Endodermal cell (in vitro differentiated cells): ENCODE data around the gene CCDC8. TPM values are rescaled to one million over a fixed set of nuclear protein-coding genes. Genes with fewer than 3 reads are reported as not detected.

Source experiments
- DNase-seq: peaks from one replicate; pipeline ENCODE4 v3.0.0-alpha.2; 2017
- H3K27ac ChIP-seq: 2 replicates; pipeline ENCODE4 v1.5.1; 2013; ENCODE audit warnings: mild to moderate bottlenecking, low read depth, low read length, moderate library complexity
- H3K27me3 ChIP-seq: 2 replicates; pipeline ENCODE4 v1.6.1; 2013; ENCODE audit warnings: mild to moderate bottlenecking, low read length, moderate library complexity; ENCODE audit not compliant: insufficient read depth, control insufficient read depth, poor library complexity, severe bottlenecking
- H3K36me3 ChIP-seq: 2 replicates; pipeline ENCODE4 v1.7.0; 2013; ENCODE audit warnings: mild to moderate bottlenecking, low read length, moderate library complexity; ENCODE audit not compliant: control insufficient read depth, insufficient read depth
- H3K4me1 ChIP-seq: one replicate; pipeline ENCODE4 v1.7.0; 2013; ENCODE audit warnings: low read length; ENCODE audit not compliant: control insufficient read depth, insufficient read depth
- H3K4me3 ChIP-seq: 2 replicates; pipeline ENCODE4 v1.5.1; 2013; ENCODE audit warnings: mild to moderate bottlenecking, low read length, moderate library complexity
- H3K9ac ChIP-seq: 2 replicates; pipeline ENCODE4 v1.6.1; 2013; ENCODE audit warnings: mild to moderate bottlenecking, low read length, moderate library complexity; ENCODE audit not compliant: poor library complexity, severe bottlenecking; ENCODE audit errors: extremely low read depth
- H3K9me3 ChIP-seq: 2 replicates; pipeline ENCODE4 v1.6.1; 2013; ENCODE audit warnings: mild to moderate bottlenecking, low read length, moderate library complexity; ENCODE audit not compliant: control insufficient read depth
- H3K27ac Mint-ChIP-seq: 2 replicates; pipeline ENCODE4 v1.8.0; 2020; ENCODE audit warnings: mixed read lengths
- H3K27me3 Mint-ChIP-seq: 2 replicates; pipeline ENCODE4 v1.8.0; 2021; ENCODE audit warnings: mild to moderate bottlenecking, mixed read lengths; ENCODE audit not compliant: insufficient read depth
- H3K36me3 Mint-ChIP-seq: 2 replicates; pipeline ENCODE4 v1.8.0; 2020; ENCODE audit warnings: low read depth, mixed read lengths
- H3K4me1 Mint-ChIP-seq: 2 replicates; pipeline ENCODE4 v1.8.0; 2020; ENCODE audit warnings: mixed read lengths
- H3K4me3 Mint-ChIP-seq: 2 replicates; pipeline ENCODE4 v1.8.0; 2020; ENCODE audit warnings: mild to moderate bottlenecking, moderate library complexity, mixed read lengths
- H3K9me3 Mint-ChIP-seq: 2 replicates; pipeline ENCODE4 v1.8.0; 2020; ENCODE audit warnings: mild to moderate bottlenecking, mixed read lengths
- CTCF ChIP-seq: fragments of 200-600 bp; sonication (generic); conservative IDR thresholded peaks from 2 replicates; pipeline ENCODE4 v1.5.0; 2021; ENCODE audit warnings: antibody characterized with exemption, mild to moderate bottlenecking
- WGBS, 2 experiments: methylation state at CpG; one replicate each; pipeline versions ENCODE4 v1.1.5 to v1.1.7; 2013; ENCODE audit warnings: missing lambda C conversion rate in 2 of 2, mixed read lengths in 1 of 2; ENCODE audit not compliant: insufficient coverage in 1 of 2, insufficient read length in 1 of 2; 5-methylcytosine and 5-hydroxymethylcytosine counted together
- total RNA-seq, 2 donors: library from RNA; stranded (reverse); fragmentation: NEBNext Ultra II Directional in 1 of 2; extraction: Animal tissue kit (Norgen Biotek cat#: 25700) in 1 of 2; gene quantifications; 2 replicates in 1 of 2; 3 replicates in 1 of 2; pipeline ENCODE4 v1.2.1, GENCODE V29; 2021

The CCDC8 gene
- total RNA-seq, 2 donors from 2014 or later: 27.5 to 30.5 TPM

GRCh38 chr19:46427518-46428045 is 14.2 kb upstream of the CCDC8 start:
- DNase-seq: no peak
- TF ChIP-seq CTCF: no peak
- Mint-ChIP-seq H3K36me3 (no peaks in the 10 kb centered on the region), H3K27ac (no peak overlapping the region), H3K9me3 (no peaks in the 10 kb centered on the region), H3K27me3 (peaks cover 48% of the 10 kb centered on the region), H3K4me3 (peak overlapping the region; percentile 46), H3K4me1 (peaks cover 10% of the 10 kb centered on the region)
- no peak overlapping the region for H3K27ac ChIP-seq
- H3K36me3 ChIP-seq: no peaks in the 10 kb centered on the region
- H3K4me1 ChIP-seq: no peaks in the 10 kb centered on the region
- H3K9me3 ChIP-seq: no peaks in the 10 kb centered on the region
- peaks cover 18% of the 10 kb centered on the region for H3K27me3 ChIP-seq
- no peak overlapping the region for H3K4me3 ChIP-seq
- WGBS, 2 experiments: 86 to 91% methylated on average over 11 to 17 of the region's 17 CpGs
- H3K9ac ChIP-seq: no peak overlapping the region

- no peaks in the 10 kb centered on the region for H3K36me3 ChIP-seq
- Mint-ChIP-seq H3K36me3 (no peaks in the 10 kb centered on the region), H3K9me3 (no peaks in the 10 kb centered on the region), H3K4me1 (peaks cover 10% of the 10 kb centered on the region), H3K27ac (peak overlapping the region; percentile 45), H3K27me3 (peaks cover 45% of the 10 kb centered on the region), H3K4me3 (peak overlapping the region; percentile 68)
- H3K27me3 ChIP-seq: peaks cover 18% of the 10 kb centered on the region
- H3K9ac ChIP-seq: peak overlapping the region; percentile 12
- peak; percentile 95 for DNase-seq
- H3K4me1 ChIP-seq: no peaks in the 10 kb centered on the region
- no peaks in the 10 kb centered on the region for H3K9me3 ChIP-seq
- 9 to 12% methylated on average over 28 to 32 of the region's 32 CpGs for WGBS, 2 experiments
- TF ChIP-seq CTCF: no peak
- H3K27ac ChIP-seq: no peak overlapping the region
- peak overlapping the region; percentile 85 for H3K4me3 ChIP-seq
Observed at GRCh38 chr19:46426506-46427162, 13.3 kb upstream of the CCDC8 start.

GRCh38 chr19:46426035-46426505 is 12.7 kb upstream of the CCDC8 start:
- peak overlapping the region; percentile 68 for H3K4me3 Mint-ChIP-seq
- H3K36me3 ChIP-seq: no peaks in the 10 kb centered on the region
- no peak for TF ChIP-seq CTCF
- H3K4me3 ChIP-seq: peak overlapping the region; percentile 85
- H3K27me3 ChIP-seq: peaks cover 18% of the 10 kb centered on the region
- no peak overlapping the region for H3K27ac ChIP-seq
- H3K36me3 Mint-ChIP-seq: no peaks in the 10 kb centered on the region
- H3K4me1 ChIP-seq: no peaks in the 10 kb centered on the region
- no peak overlapping the region for H3K27ac Mint-ChIP-seq
- WGBS, 2 experiments: 21 to 41% methylated on average over 10 of the region's 10 CpGs
- no peak for DNase-seq
- H3K9me3 Mint-ChIP-seq: no peaks in the 10 kb centered on the region
- peaks cover 10% of the 10 kb centered on the region for H3K4me1 Mint-ChIP-seq
- peaks cover 45% of the 10 kb centered on the region for H3K27me3 Mint-ChIP-seq
- H3K9ac ChIP-seq: peak overlapping the region; percentile 12
- H3K9me3 ChIP-seq: no peaks in the 10 kb centered on the region
